ENCODE measurements around the gene HECTD3.
"Not testable (repeated sequence)": the region's sequence is repeated elsewhere in the genome, so short reads cannot be mapped to it uniquely, and the experiment has no call there.

Gene HECTD3

GRCh38 chr1:45004281-45004920 lies 6.7 kb downstream of the HECTD3 start:
- DNase-seq (ENCODE audit: low read depth): no peak
- H3K4me3 ChIP-seq (ENCODE audit: control insufficient read depth, low read depth, low read length): no peak overlapping the region
- no peak for TF ChIP-seq CTCF (conservative IDR thresholded peaks at IDR 0.05; ENCODE audit: control insufficient read depth, insufficient read depth, low read depth, low read length)

- no peak for TF ChIP-seq CTCF (conservative IDR thresholded peaks at IDR 0.05; ENCODE audit: control insufficient read depth, insufficient read depth, low read depth, low read length)
- no peak overlapping the region for H3K4me3 ChIP-seq (ENCODE audit: control insufficient read depth, low read depth, low read length)
- no peak for DNase-seq (ENCODE audit: low read depth)
Observed at GRCh38 chr1:45003741-45004140, 7.4 kb downstream of the HECTD3 start.

GRCh38 chr1:45002650-45003645 lies 8.2 kb downstream of the HECTD3 start:
- no peak overlapping the region for H3K4me3 ChIP-seq (ENCODE audit: control insufficient read depth, low read depth, low read length)
- TF ChIP-seq CTCF (conservative IDR thresholded peaks at IDR 0.05; ENCODE audit: control insufficient read depth, insufficient read depth, low read depth, low read length): no peak
- DNase-seq (ENCODE audit: low read depth): no peak

GRCh38 chr1:45001576-45001975 lies 9.5 kb downstream of the HECTD3 start:
- H3K4me3 ChIP-seq (ENCODE audit: control insufficient read depth, low read depth, low read length); DNase-seq (ENCODE audit: low read depth): not testable (repeated sequence)

GRCh38 chr1:45001011-45001481 lies 10.1 kb downstream of the HECTD3 start:
- DNase-seq (ENCODE audit: low read depth): no peak
- H3K4me3 ChIP-seq (ENCODE audit: control insufficient read depth, low read depth, low read length): no peak overlapping the region
- TF ChIP-seq CTCF (conservative IDR thresholded peaks at IDR 0.05; ENCODE audit: control insufficient read depth, insufficient read depth, low read depth, low read length): no peak

GRCh38 chr1:44999232-44999631 lies 11.9 kb downstream of the HECTD3 start:
- no peak for TF ChIP-seq CTCF (conservative IDR thresholded peaks at IDR 0.05; ENCODE audit: control insufficient read depth, insufficient read depth, low read depth, low read length)

More at GRCh38 chr1:44999232-44999631, 11.9 kb downstream of the HECTD3 start:
- DNase-seq (ENCODE audit: low read depth): no peak
- H3K4me3 ChIP-seq (ENCODE audit: control insufficient read depth, low read depth, low read length): no peak overlapping the region
